Measurements from ENCODE around the gene VSTM2L. TPM values are rescaled to one million over a fixed set of nuclear protein-coding genes. Genes with fewer than 3 reads are reported as not detected.

The VSTM2L gene
- total RNA-seq, 2 experiments from 2014 or later = 0.17 TPM; not detected in 1

- BruUV-seq (replicated peaks) = no TSS peak
- ChIA-PET POLR2A (interaction anchor here (0.6 to 1.3 kb wide), 2 partner anchors 171 to 333 kb away, joined by 3 read pairs; no protein-coding TSS in a partner anchor), CTCF (ENCODE audit: unreplicated experiment) (no interaction called here)
- no peak overlapping the region for H2AFZ ChIP-seq (ENCODE audit: low read length)
- H3K9me2 ChIP-seq (ENCODE audit: insufficient read depth, low read length) = no peaks in the 10 kb centered on the region
- no peak overlapping the region for H3K4me2 ChIP-seq (ENCODE audit: low read length)
- H3K27ac ChIP-seq (ENCODE audit: low read depth, low read length, poor library complexity, severe bottlenecking) = no peak overlapping the region
- no peaks in the 10 kb centered on the region for H3K9me3 ChIP-seq (ENCODE audit: low read length)
- DNase-seq (ENCODE audit: low spot score) = no peak
- H4K20me1 ChIP-seq (ENCODE audit: insufficient read depth, low read length) = no peaks in the 10 kb centered on the region
- H3K79me2 ChIP-seq (ENCODE audit: insufficient read depth, low read depth, low read length) = no peaks in the 10 kb centered on the region
- H3K4me3 ChIP-seq (ENCODE audit: low read depth, low read length, poor library complexity, severe bottlenecking) = no peak overlapping the region
- H3K4me1 ChIP-seq (ENCODE audit: insufficient read depth, low read length, poor library complexity, severe bottlenecking) = peaks cover 9% of the 10 kb centered on the region
- intact Hi-C loops (cut with micrococcal nuclease; ENCODE audit: unreplicated experiment) = no loop called here
- no peak for TF ChIP-seq CTCF (conservative IDR thresholded peaks at IDR 0.05; ENCODE audit: low read length)
- no peak for TF ChIP-seq EZH2phosphoT487 (IDR thresholded peaks at IDR 0.05; ENCODE audit: borderline replicate concordance, low read depth, low read length)
- no peaks in the 10 kb centered on the region for H3K36me3 ChIP-seq (ENCODE audit: insufficient read depth, low read length)
Observed at GRCh38 chr20:37919389-37920040, 16.6 kb downstream of the VSTM2L start.

- no peak for TF ChIP-seq CTCF (conservative IDR thresholded peaks at IDR 0.05; ENCODE audit: low read length)
- no peak for TF ChIP-seq EZH2phosphoT487 (IDR thresholded peaks at IDR 0.05; ENCODE audit: borderline replicate concordance, low read depth, low read length)
- Histone ChIP-seq H3K4me2 (ENCODE audit: low read length) (no peak overlapping the region), H3K36me3 (ENCODE audit: insufficient read depth, low read length) (no peaks in the 10 kb centered on the region), H3K9me3 (ENCODE audit: low read length) (no peaks in the 10 kb centered on the region), H3K4me1 (ENCODE audit: insufficient read depth, low read length, poor library complexity, severe bottlenecking) (peaks cover 1% of the 10 kb centered on the region), H3K9me2 (ENCODE audit: insufficient read depth, low read length) (no peaks in the 10 kb centered on the region), H2AFZ (ENCODE audit: low read length) (no peak overlapping the region), H4K20me1 (ENCODE audit: insufficient read depth, low read length) (no peaks in the 10 kb centered on the region), H3K79me2 (ENCODE audit: insufficient read depth, low read depth, low read length) (no peaks in the 10 kb centered on the region), H3K4me3 (ENCODE audit: low read depth, low read length, poor library complexity, severe bottlenecking) (no peak overlapping the region), H3K27ac (ENCODE audit: low read depth, low read length, poor library complexity, severe bottlenecking) (no peak overlapping the region)
- no peak for DNase-seq (ENCODE audit: low spot score)
- intact Hi-C loops (cut with micrococcal nuclease; ENCODE audit: unreplicated experiment) = no loop called here
- BruUV-seq (replicated peaks) = no TSS peak
- POLR2A ChIA-PET = interaction anchor here (0.6 kb wide), 1 partner anchor 334 kb away, joined by 3 read pairs; no protein-coding TSS in a partner anchor
- CTCF ChIA-PET (ENCODE audit: unreplicated experiment) = no interaction called here
Observed at GRCh38 chr20:37920270-37920669, 17.3 kb downstream of the VSTM2L start.

- H3K36me3 ChIP-seq (ENCODE audit: insufficient read depth, low read length) = no peaks in the 10 kb centered on the region
- no peaks in the 10 kb centered on the region for H4K20me1 ChIP-seq (ENCODE audit: insufficient read depth, low read length)
- ChIA-PET CTCF (ENCODE audit: unreplicated experiment) (no interaction called here), POLR2A (no interaction called here)
- H3K9me2 ChIP-seq (ENCODE audit: insufficient read depth, low read length) = no peaks in the 10 kb centered on the region
- no peak overlapping the region for H2AFZ ChIP-seq (ENCODE audit: low read length)
- no peak overlapping the region for H3K4me3 ChIP-seq (ENCODE audit: low read depth, low read length, poor library complexity, severe bottlenecking)
- no peaks in the 10 kb centered on the region for H3K4me1 ChIP-seq (ENCODE audit: insufficient read depth, low read length, poor library complexity, severe bottlenecking)
- TF ChIP-seq CTCF (conservative IDR thresholded peaks at IDR 0.05; ENCODE audit: low read length) (no peak), EZH2phosphoT487 (IDR thresholded peaks at IDR 0.05; ENCODE audit: borderline replicate concordance, low read depth, low read length) (no peak)
- DNase-seq (ENCODE audit: low spot score) = no peak
- no peaks in the 10 kb centered on the region for H3K9me3 ChIP-seq (ENCODE audit: low read length)
- no TSS peak for BruUV-seq (replicated peaks)
- H3K4me2 ChIP-seq (ENCODE audit: low read length) = no peak overlapping the region
- no peaks in the 10 kb centered on the region for H3K79me2 ChIP-seq (ENCODE audit: insufficient read depth, low read depth, low read length)
- intact Hi-C loops (cut with micrococcal nuclease; ENCODE audit: unreplicated experiment) = no loop called here
- H3K27ac ChIP-seq (ENCODE audit: low read depth, low read length, poor library complexity, severe bottlenecking) = no peak overlapping the region
Observed at GRCh38 chr20:37920679-37921322, 17.9 kb downstream of the VSTM2L start.

Measured in OCI-LY7 (cell line).